ENCODE measurements around the gene ASCC3.

ASCC3 gene

GRCh38 chr6:100721256-100721655 is 159.9 kb downstream of the ASCC3 start:
- Histone ChIP-seq H2AFZ (no peak overlapping the region), H3K36me3 (ENCODE audit: control insufficient read depth, insufficient read depth, low read length) (no peaks in the 10 kb centered on the region), H3K27ac (no peak overlapping the region), H3K9me3 (ENCODE audit: control insufficient read depth, low read length) (no peaks in the 10 kb centered on the region), H3K4me2 (ENCODE audit: low read length) (no peak overlapping the region), H3K9ac (no peak overlapping the region), H3K27me3 (ENCODE audit: control insufficient read depth, insufficient read depth, low read length) (no peaks in the 10 kb centered on the region), H3K4me3 (ENCODE audit: low read depth, low read length) (no peak overlapping the region), H3K4me1 (no peaks in the 10 kb centered on the region), H3K79me2 (no peaks in the 10 kb centered on the region)
- TF ChIP-seq CTCF (IDR thresholded peaks at IDR 0.05), result no peak

DNA sequence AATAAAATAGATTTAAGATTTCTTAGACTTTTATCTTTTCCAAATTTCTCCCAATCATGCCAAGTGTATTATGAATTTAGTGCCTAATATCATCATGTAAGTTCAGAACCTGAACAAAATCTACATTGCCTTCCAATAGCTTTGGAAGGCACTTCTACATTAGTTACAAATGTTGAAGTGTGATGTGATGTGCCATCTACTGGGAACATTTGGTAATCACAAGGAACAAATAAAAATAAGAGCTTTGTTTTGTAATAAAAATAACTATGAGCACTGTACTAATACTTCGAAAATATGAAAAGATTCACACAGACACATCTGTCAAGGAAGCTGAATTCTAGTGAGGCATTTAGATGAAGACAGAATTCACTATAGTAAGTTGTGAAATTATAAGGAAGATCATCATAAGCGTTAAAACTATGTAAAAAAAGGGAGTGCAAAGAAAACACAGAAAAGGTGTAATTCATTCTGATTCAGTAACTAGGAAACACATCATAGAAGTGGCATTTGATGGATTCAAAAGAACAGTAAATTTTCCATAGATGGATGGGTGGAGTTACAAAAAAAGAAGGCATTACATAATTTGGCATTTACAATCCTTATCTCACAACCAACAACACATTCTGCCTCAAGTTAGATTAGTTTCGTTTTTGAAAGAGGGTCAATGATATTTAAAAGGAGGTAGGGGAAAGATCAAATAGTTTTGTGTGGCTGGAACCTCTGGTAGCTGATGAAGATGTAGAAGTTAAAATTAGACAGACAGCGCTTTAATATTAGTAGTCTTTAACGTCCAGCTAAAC is 161.0 kb downstream of the ASCC3 start:
- TF ChIP-seq CTCF (IDR thresholded peaks at IDR 0.05), result peak; percentile 36
- H3K79me2 ChIP-seq, result no peaks in the 10 kb centered on the region
- H2AFZ ChIP-seq, result no peak overlapping the region
- no peaks in the 10 kb centered on the region for H3K27me3 ChIP-seq (ENCODE audit: control insufficient read depth, insufficient read depth, low read length)
- no peak overlapping the region for H3K27ac ChIP-seq
- H3K4me2 ChIP-seq (ENCODE audit: low read length), result no peak overlapping the region
- no peak overlapping the region for H3K4me3 ChIP-seq (ENCODE audit: low read depth, low read length)
- H3K4me1 ChIP-seq, result no peaks in the 10 kb centered on the region
- H3K36me3 ChIP-seq (ENCODE audit: control insufficient read depth, insufficient read depth, low read length), result no peaks in the 10 kb centered on the region
- no peaks in the 10 kb centered on the region for H3K9me3 ChIP-seq (ENCODE audit: control insufficient read depth, low read length)
- H3K9ac ChIP-seq, result no peak overlapping the region

DNA sequence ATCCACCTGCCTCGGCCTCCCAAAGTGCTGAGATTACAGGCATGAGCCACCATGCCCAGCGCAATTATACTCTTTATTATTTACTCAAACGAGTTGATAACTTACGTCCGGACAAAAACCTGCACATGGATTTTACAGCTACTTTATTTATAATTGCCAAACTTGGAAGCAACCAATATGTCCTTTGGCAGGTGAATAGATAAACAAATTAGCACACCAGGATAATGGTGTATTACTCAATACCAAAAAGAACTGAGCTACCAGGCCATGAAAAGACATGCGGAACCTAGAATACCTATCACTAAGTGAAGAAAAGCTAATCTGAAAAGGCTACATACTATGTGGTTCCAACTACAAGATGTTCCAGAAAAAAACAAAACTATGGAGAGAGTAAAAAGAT is 168.1 kb downstream of the ASCC3 start:
- no peak overlapping the region for H3K4me3 ChIP-seq (ENCODE audit: low read depth, low read length)
- no peak overlapping the region for H3K27ac ChIP-seq
- H3K4me2 ChIP-seq (ENCODE audit: low read length), result no peak overlapping the region
- no peak overlapping the region for H3K9ac ChIP-seq
- no peaks in the 10 kb centered on the region for H3K9me3 ChIP-seq (ENCODE audit: control insufficient read depth, low read length)
- H3K4me1 ChIP-seq, result no peaks in the 10 kb centered on the region
- no peaks in the 10 kb centered on the region for H3K27me3 ChIP-seq (ENCODE audit: control insufficient read depth, insufficient read depth, low read length)
- H2AFZ ChIP-seq, result no peak overlapping the region
- no peak for TF ChIP-seq CTCF (IDR thresholded peaks at IDR 0.05)
- no peaks in the 10 kb centered on the region for H3K79me2 ChIP-seq
- no peaks in the 10 kb centered on the region for H3K36me3 ChIP-seq (ENCODE audit: control insufficient read depth, insufficient read depth, low read length)

DNA sequence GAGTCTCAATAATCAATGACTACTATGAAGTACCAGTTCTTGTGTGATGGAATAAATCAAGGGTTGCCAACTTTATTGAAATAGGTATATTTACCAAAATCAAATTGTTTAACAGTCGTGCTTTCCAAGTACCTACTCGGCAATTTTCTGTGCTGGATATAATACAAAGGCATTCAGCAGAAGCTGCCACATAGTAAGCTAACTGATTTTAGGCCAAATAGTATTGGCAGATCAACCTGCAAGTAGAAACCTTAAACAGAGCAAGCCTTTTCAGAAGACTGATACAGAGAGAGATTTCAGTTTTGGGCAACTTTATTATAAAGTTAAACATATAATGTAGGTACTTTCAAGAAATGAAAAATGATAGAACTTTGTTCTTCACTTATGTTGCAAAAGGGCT is 174.6 kb downstream of the ASCC3 start:
- no peaks in the 10 kb centered on the region for H3K36me3 ChIP-seq (ENCODE audit: control insufficient read depth, insufficient read depth, low read length)
- H3K4me2 ChIP-seq (ENCODE audit: low read length), result no peak overlapping the region
- no peaks in the 10 kb centered on the region for H3K9me3 ChIP-seq (ENCODE audit: control insufficient read depth, low read length)
- H3K27ac ChIP-seq, result no peak overlapping the region
- H3K9ac ChIP-seq, result no peak overlapping the region
- no peaks in the 10 kb centered on the region for H3K4me1 ChIP-seq
- no peaks in the 10 kb centered on the region for H3K79me2 ChIP-seq
- no peak overlapping the region for H3K4me3 ChIP-seq (ENCODE audit: low read depth, low read length)
- no peak for TF ChIP-seq CTCF (IDR thresholded peaks at IDR 0.05)
- H3K27me3 ChIP-seq (ENCODE audit: control insufficient read depth, insufficient read depth, low read length), result no peaks in the 10 kb centered on the region
- no peak overlapping the region for H2AFZ ChIP-seq

DNA sequence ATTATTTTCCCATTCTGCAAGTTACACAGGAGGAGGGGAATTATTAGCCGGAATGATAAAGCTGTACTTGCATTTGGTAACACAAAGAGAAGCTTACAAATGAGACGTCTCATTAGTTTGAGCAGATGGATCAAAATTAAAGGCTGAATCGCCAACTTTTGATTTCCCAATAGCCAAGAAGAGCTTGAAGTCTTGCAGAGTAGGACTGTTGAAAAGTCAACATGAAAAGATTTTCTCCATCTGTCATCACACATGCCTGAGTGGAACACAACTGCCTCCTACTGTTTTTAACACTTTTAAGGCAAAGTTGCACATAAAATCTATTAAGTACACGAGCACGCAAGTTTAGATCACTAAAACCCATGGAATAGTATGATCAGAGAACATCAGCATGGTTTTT is 176.2 kb downstream of the ASCC3 start:
- Histone ChIP-seq H3K36me3 (ENCODE audit: control insufficient read depth, insufficient read depth, low read length) (no peaks in the 10 kb centered on the region), H3K27ac (no peak overlapping the region), H3K9ac (no peak overlapping the region), H3K79me2 (no peaks in the 10 kb centered on the region), H3K4me3 (ENCODE audit: low read depth, low read length) (no peak overlapping the region), H2AFZ (no peak overlapping the region), H3K4me1 (no peaks in the 10 kb centered on the region), H3K27me3 (ENCODE audit: control insufficient read depth, insufficient read depth, low read length) (no peaks in the 10 kb centered on the region), H3K4me2 (ENCODE audit: low read length) (no peak overlapping the region), H3K9me3 (ENCODE audit: control insufficient read depth, low read length) (no peaks in the 10 kb centered on the region)
- no peak for TF ChIP-seq CTCF (IDR thresholded peaks at IDR 0.05)
